Measurements from ENCODE around the gene TPH2.

GRCh38 chr12:71949646-71950045 is 11.0 kb downstream of the TPH2 start:
- TF ChIP-seq CTCF (IDR thresholded peaks at IDR 0.05) (no peak), TCF7L2 (IDR thresholded peaks at IDR 0.05; ENCODE audit: low read depth, low read length) (no peak), POLR2AphosphoS5 (IDR thresholded peaks at IDR 0.05; ENCODE audit: low read depth, low read length) (no peak), REST (IDR thresholded peaks at IDR 0.05; ENCODE audit: insufficient read depth in 1 of 2, low read depth in 2 of 2, low read length in 1 of 2) (no peak), SIN3A (IDR thresholded peaks at IDR 0.05; ENCODE audit: borderline replicate concordance, insufficient read depth, low read depth, low read length) (no peak)
